Testis (tissue), 2 donors: ENCODE data around the gene ZNF581.

ENCODE experiments used
- POLR2A ChIP-seq: fragments of 450-650 bp; IDR thresholded peaks from one replicate; pipeline ENCODE4 v1.6.1; 2017; ENCODE audit warnings: antibody characterized with exemption, mild to moderate bottlenecking, moderate library complexity
- TF ChIP-seq, protein P1 (sequence below), 3 experiments: fragments of 450-650 bp in 2 of 3; fragments of 200-600 bp in 1 of 3; sonication (generic) in 1 of 3; IDR thresholded peaks; one replicate each; pipeline ENCODE4 v1.5.1; 2016 to 2019; ENCODE audit warnings: antibody characterized with exemption in 3 of 3, mild to moderate bottlenecking in 2 of 3, moderate library complexity in 1 of 3

DNA sequence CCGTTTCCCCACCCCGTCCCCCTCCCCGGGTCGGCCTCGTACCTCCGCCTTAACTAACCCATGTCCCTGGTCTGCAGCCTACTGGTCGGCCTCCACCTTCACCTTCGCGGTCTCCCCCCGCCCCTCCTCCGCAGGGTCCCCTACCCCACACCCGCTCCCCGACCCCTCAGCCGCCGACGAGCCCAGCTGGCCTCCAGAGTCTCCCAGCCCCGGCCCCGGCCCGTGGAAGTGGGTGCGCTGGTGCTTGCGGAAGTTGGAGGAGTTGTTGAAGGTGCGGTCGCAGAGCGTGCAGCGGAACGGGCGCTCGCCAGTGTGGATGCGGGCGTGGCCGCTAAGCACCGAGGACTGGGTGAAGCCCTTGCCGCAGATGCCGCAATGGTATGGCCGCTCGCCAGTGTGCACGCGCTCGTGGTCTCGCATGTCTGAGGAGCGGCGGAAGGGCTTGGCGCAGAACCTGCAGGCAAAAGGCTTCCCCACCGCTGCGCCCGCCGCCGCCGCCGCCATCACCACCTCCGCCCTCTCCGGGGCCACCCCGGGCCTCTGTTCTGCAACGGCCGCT lies 21.7 kb upstream of the ZNF581 start:
- TF ChIP-seq, protein P1, sequence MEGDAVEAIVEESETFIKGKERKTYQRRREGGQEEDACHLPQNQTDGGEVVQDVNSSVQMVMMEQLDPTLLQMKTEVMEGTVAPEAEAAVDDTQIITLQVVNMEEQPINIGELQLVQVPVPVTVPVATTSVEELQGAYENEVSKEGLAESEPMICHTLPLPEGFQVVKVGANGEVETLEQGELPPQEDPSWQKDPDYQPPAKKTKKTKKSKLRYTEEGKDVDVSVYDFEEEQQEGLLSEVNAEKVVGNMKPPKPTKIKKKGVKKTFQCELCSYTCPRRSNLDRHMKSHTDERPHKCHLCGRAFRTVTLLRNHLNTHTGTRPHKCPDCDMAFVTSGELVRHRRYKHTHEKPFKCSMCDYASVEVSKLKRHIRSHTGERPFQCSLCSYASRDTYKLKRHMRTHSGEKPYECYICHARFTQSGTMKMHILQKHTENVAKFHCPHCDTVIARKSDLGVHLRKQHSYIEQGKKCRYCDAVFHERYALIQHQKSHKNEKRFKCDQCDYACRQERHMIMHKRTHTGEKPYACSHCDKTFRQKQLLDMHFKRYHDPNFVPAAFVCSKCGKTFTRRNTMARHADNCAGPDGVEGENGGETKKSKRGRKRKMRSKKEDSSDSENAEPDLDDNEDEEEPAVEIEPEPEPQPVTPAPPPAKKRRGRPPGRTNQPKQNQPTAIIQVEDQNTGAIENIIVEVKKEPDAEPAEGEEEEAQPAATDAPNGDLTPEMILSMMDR (IDR thresholded peaks at IDR 0.05), result no peak
- no peak for TF ChIP-seq POLR2A
